GM12801 (cell line): ENCODE results near the gene FAM171A1.

ENCODE experiments used
- CTCF ChIP-seq: IDR thresholded peaks from one replicate; pipeline ENCODE4 v1.5.1; 2011; ENCODE audit warnings: control low read depth; ENCODE audit not compliant: insufficient read length; ENCODE audit errors: extremely low read depth

The FAM171A1 gene

GRCh38 chr10:15336211-15336610 is 34.9 kb downstream of the FAM171A1 start:
- no peak for TF ChIP-seq CTCF

DNA sequence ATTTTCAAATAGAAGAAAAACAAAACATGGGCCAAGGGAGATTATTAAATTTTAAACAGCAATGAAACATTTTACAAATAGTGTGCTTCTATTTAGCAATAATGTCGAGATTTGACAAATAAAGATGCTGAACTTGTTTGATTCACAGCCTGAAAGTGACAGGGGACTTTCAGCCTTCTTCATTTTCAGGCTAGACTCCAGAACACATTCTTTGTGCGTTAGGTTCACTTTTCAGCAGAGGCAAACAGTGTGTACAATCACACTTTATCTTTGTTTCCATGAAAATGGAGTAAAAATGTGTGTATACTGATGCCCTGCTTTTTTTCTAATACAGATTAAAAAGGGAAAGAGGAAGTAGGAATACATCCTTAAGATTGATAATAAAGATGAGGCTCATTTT is 35.6 kb downstream of the FAM171A1 start:
- TF ChIP-seq CTCF = no peak

DNA sequence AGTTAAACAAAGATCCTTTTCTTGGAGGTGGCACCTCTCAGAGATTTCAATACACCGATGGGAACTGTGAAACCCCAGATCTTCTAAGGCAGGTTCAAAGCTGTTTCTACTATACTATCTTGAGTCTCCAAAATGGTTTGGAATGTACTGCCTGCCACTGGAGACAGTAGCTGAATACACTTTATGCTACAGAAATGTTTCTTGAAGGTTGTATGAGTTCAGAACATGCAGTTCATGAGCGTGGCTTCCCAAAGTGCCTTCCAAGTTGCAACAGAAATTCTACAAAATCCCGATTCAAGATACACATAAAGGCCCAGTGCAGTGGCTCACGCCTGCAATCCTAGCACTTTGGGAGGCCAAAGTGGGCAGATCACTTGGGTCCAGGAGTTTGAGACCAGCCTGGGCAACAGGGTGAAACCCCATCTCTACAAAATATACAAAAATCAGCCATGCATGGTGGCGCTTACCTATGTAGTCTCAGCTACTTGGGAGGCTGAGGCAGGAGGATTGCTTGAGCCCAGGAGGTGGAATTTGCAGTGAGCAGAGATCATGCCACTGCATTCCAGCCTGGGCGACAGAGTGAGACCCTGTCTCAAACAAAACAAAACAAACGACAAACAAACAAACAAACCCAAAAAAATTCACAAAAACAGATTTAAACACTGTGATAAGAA is 36.3 kb downstream of the FAM171A1 start:
- no peak for TF ChIP-seq CTCF

- no peak for TF ChIP-seq CTCF
Observed at GRCh38 chr10:15333909-15334649, 37.0 kb downstream of the FAM171A1 start.

- no peak for TF ChIP-seq CTCF
Observed at GRCh38 chr10:15331461-15331860, 39.6 kb downstream of the FAM171A1 start.

DNA sequence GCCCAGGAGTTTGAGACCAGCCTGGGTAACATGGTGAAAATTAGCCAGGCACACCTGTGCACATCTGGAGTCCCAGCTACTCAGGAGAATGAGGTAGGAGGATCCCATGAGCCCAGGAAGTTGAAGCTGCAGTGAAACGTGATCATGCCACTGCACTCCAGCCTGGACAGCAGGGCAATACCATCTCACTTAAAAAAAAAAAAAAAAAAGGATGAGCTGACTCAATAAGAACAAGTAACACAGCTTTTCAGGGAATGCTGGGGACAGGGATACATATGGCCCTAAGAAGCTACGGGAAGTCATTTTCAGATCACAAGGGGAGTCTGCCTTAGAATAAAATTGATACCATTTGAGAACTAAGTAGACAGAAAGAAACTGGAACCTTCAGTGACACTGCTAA is 41.7 kb downstream of the FAM171A1 start:
- TF ChIP-seq CTCF = no peak

DNA sequence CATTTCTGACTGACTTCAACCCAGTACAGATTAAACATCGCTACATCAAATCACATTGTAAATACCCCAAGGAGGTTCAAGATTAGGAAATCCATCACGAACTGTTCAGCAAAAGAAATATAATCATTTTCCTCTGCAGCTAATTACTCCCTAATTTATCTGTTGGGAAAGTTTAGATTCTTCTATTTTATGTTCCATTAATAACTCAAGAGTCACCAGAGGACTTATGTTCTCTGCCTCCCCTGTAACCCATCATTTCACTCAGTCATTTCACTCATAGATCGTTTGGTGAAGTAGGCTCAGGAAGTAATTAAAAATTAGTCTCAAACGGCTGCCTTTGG is 45.2 kb downstream of the FAM171A1 start:
- no peak for TF ChIP-seq CTCF
